ENCODE measurements around the gene ZNF789. TPM values are rescaled to one million over a fixed set of nuclear protein-coding genes. Genes with fewer than 3 reads are reported as not detected.

The ZNF789 gene
- total RNA-seq, 1 experiment from 2014 or later, result 18.6 TPM

DNA sequence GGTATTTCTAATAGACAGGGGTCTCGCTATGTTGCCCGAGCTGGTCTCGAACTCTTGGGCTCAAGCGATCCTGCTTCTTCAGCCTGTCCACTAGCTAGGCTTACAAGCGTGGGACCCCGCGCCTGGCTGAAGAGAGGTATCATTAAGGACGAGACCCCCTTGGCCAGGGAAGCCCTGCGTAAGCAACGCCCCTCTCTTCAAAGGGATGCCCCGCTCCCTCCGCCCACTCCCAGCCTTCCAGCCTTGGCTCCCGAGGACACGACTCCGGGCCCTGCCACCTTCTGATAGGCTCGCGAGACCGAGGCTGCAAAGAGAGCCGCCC lies 31.6 kb downstream of the ZNF789 start:
- no peak for DNase-seq (ENCODE audit: low spot score)

DNA sequence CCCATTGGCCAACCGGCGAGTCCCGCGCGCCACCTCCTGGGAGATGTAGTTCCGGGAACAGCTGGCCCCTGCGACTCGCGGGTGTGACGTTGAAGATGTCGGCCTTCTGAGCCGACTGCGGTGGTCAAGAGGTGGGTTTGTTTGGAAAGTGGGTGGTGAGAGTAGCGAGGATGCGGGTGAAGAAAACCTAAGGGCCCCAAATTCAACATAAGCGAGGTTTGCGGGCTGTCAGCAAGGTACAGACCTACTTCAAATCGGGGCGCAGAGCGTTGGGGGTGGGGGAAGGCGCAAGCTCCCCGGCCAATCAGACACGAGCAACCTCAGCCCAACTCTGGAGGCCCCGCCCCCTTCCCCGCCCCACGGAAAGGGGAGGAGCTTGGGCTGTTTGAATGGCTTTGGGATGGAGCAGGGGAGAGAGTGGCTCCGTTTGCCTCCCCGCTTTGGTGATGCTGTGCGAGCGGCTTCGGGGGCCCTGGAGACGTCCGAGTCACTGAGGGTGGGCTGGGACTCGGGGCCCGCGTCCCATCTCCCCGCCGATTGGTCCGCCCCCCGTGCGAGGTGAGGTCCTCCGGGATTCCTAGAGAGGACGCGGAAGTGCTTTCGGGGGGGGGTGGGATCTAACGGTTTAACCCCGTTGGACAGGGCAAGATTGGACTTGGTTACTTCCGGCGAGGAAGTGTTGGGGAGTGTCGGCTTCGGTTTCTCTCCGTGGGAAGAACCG lies 32.1 kb downstream of the ZNF789 start, which contains the start of gene ZKSCAN5:
ZKSCAN5 (plus strand) TSS at position 60 of the 721 bp plus-strand sequence. CDS start 1,383 bp downstream, outside the sequence.
- peak; percentile 98 for DNase-seq (ENCODE audit: low spot score)

DNA sequence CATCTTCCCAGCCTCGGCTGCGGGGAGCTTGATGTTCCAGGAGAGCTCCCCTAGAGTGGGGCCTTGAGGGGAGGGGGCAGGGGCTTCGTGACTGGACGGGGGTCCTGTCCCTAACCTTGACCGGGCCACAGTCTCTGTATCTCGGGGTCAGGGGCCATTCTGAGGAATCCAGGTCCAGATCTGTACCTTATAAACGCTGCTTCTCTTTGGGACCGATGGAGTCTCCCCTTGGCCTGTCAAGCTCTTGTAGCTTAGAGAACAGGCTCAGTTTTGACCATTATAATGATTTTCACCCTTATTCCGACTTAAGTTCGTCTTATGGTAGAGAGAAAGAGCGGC lies 32.6 kb downstream of the ZNF789 start:
- DNase-seq (ENCODE audit: low spot score), result no peak

DNA sequence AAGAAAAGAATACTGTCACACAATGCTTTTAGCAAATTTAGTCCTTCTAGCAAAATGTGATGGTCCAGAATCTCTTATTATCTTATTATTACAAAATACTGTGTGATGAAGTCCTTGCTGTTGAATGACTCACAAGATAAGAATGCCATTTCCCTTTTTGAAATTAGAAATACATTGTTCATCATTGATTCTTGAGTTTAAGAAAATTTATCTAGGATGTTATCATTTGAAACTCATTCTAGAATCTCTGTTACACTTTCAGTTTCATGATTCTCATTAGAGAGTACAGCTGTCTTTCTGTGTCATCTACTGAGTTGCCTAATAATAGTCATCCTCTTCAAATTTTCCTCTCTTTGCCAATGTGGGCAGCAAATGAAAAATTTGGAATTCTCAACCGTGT lies 41.4 kb downstream of the ZNF789 start:
- DNase-seq (ENCODE audit: low spot score), result no peak

DNA sequence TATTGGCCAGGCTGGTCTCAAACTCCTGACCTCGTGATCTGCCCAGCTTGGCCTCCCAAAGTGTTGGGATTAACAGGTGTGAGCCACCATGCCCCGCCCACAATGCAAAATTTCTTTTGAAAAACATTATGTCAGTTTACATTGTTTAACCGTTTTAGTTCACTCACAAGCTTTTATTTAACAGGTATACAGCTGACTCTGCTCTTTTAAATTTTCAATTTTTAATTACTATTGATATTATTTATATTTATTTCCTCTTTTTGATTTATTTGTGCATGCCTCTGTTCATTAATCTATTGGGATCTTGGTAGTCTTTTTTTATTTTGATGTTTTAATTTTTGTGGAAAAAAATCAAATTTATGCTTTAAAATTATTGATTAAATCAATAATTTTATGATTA lies 48.7 kb downstream of the ZNF789 start:
- DNase-seq (ENCODE audit: low spot score), result no peak

DNA sequence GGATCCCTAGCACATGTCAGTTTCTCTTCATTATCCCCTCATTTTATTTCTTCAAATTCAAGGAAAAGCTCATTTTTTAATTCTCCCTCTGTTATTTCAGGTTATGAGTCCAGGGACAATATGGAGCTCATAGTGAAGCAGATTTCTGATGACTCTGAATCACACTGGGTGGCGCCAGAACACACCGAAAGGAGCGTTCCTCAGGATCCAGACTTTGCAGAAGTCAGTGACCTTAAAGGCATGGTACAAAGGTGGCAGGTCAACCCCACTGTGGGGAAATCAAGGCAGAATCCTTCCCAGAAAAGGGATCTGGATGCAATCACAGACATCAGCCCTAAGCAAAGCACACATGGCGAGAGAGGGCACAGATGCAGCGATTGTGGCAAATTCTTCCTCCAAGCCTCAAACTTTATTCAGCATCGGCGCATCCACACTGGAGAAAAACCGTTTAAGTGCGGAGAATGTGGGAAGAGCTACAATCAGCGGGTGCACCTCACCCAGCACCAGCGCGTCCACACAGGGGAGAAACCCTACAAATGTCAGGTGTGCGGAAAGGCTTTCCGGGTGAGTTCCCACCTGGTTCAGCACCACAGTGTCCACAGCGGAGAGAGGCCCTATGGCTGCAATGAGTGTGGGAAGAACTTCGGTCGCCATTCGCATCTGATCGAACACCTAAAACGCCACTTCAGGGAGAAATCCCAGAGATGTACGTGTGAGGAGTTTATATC lies 53.2 kb downstream of the ZNF789 start:
- peak; percentile 41 for DNase-seq (ENCODE audit: low spot score)

DNA sequence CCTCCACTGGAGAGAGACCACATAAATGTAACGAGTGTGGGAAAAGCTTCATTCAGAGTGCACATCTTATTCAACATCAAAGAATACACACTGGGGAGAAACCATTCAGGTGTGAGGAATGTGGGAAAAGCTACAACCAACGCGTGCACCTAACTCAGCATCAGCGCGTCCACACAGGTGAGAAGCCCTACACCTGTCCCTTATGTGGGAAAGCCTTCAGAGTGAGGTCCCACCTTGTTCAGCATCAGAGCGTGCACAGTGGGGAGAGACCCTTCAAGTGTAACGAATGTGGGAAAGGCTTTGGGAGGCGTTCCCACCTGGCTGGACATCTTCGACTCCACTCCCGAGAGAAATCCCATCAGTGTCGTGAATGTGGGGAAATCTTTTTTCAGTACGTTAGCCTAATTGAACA lies 58.7 kb downstream of the ZNF789 start:
- no peak for DNase-seq (ENCODE audit: low spot score)

DNA sequence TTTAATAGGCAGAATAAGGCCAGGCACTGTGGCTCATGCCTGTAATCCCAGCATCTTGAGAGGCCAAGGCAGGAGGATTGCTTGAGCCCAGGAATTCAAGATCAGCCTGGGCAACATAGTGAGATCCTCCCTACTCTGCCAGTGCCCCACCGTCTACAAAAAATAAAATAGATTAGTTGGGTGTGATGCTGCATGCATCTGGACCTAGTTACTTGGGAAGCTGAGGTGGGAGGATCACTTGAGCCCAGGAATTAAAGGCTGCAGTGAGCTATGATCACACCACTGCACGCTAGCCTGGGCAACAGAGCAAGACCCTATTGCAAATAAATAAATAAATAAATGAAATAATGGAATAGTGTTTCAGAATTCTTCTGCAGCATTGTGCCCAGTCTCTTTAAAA lies 63.0 kb downstream of the ZNF789 start:
- no peak for DNase-seq (ENCODE audit: low spot score)

Other genes starting within 250 kb of the ZNF789 start
- 0.05 TPM in 1 of 2 replicates, not detected in the other for gene MYH16, start 200.1 kb upstream of the ZNF789 start, total RNA-seq (2014; rRNA removed; shearing (Covaris generic))
- gene ARPC1A, start 147.0 kb upstream of the ZNF789 start, total RNA-seq (2014; rRNA removed; shearing (Covaris generic)), result 120 and 151 TPM in 2 replicates
- 987 and 1,117 TPM in 2 replicates for gene ARPC1B, start 98.2 kb upstream of the ZNF789 start, total RNA-seq (2014; rRNA removed; shearing (Covaris generic))
- gene PDAP1, start 64.3 kb upstream of the ZNF789 start, total RNA-seq (2014; rRNA removed; shearing (Covaris generic)), result 51.2 and 57.8 TPM in 2 replicates
- gene BUD31, start 63.9 kb upstream of the ZNF789 start, total RNA-seq (2014; rRNA removed; shearing (Covaris generic)), result 120 and 130 TPM in 2 replicates
- 18.2 and 22.3 TPM in 2 replicates for gene PTCD1, start 34.1 kb upstream of the ZNF789 start, total RNA-seq (2014; rRNA removed; shearing (Covaris generic))
- 101 and 112 TPM in 2 replicates for gene CPSF4, start 33.9 kb upstream of the ZNF789 start, total RNA-seq (2014; rRNA removed; shearing (Covaris generic))
- gene ATP5MF, start 6.7 kb upstream of the ZNF789 start, total RNA-seq (2014; rRNA removed; shearing (Covaris generic)), result 918 and 1,014 TPM in 2 replicates
- 21.0 and 28.5 TPM in 2 replicates for gene ZNF394, start 27.4 kb downstream of the ZNF789 start, total RNA-seq (2014; rRNA removed; shearing (Covaris generic))
- 8.5 and 9.7 TPM in 2 replicates for gene ZKSCAN5, start 31.8 kb downstream of the ZNF789 start, total RNA-seq (2014; rRNA removed; shearing (Covaris generic))
- gene FAM200A, start 79.2 kb downstream of the ZNF789 start, total RNA-seq (2014; rRNA removed; shearing (Covaris generic)), result 1.6 and 1.7 TPM in 2 replicates
- gene ZNF655, start 85.8 kb downstream of the ZNF789 start, total RNA-seq (2014; rRNA removed; shearing (Covaris generic)), result 38.6 and 39.7 TPM in 2 replicates
- gene TMEM225B, start 125.4 kb downstream of the ZNF789 start, total RNA-seq (2014; rRNA removed; shearing (Covaris generic)), result 0.05 TPM in 1 of 2 replicates, not detected in the other
- 11.0 and 15.0 TPM in 2 replicates for gene ZSCAN25, start 144.1 kb downstream of the ZNF789 start, total RNA-seq (2014; rRNA removed; shearing (Covaris generic))
- 96.3 and 108 TPM in 2 replicates for gene CYP3A5, start 207.1 kb downstream of the ZNF789 start, total RNA-seq (2014; rRNA removed; shearing (Covaris generic))

Measured in HT-29 (cell line).